HEK293 (cell line): ENCODE measurements around the gene STX10.

Source experiments
- CTCF ChIP-seq: fragments of 450-650 bp; formaldehyde crosslinking; IDR thresholded peaks from 2 replicates; pipeline ENCODE4 v1.5.1; 2016; ENCODE audit warnings: missing biosample characterization, missing genetic modification characterization
- HOXA7 ChIP-seq: sonication (generic); formaldehyde crosslinking; IDR thresholded peaks from 2 replicates; pipeline ENCODE4 v1.8.1; 2022; ENCODE audit warnings: missing genetic modification reagents, borderline replicate concordance
- KLF16 ChIP-seq: fragments of 450-650 bp; formaldehyde crosslinking; IDR thresholded peaks from 2 replicates; pipeline ENCODE4 v1.5.1; 2017; ENCODE audit warnings: missing biosample characterization, missing genetic modification characterization
- YY1 ChIP-seq: fragments of 450-650 bp; formaldehyde crosslinking; IDR thresholded peaks from 2 replicates; pipeline ENCODE4 v1.5.1; 2018; ENCODE audit warnings: missing biosample characterization, missing genetic modification characterization
- ZNF138 ChIP-seq: fragments of 450-650 bp; formaldehyde crosslinking; IDR thresholded peaks from 2 replicates; pipeline ENCODE4 v1.5.1; 2016; ENCODE audit warnings: missing biosample characterization, missing genetic modification characterization, borderline replicate concordance
- ZNF560 ChIP-seq: fragments of 450-650 bp; formaldehyde crosslinking; IDR thresholded peaks from 2 replicates; pipeline ENCODE4 v1.5.1; 2017; ENCODE audit warnings: missing biosample characterization, missing genetic modification characterization, borderline replicate concordance
- TF ChIP-seq, protein P1 (sequence below): fragments of 450-650 bp; formaldehyde crosslinking; IDR thresholded peaks from 2 replicates; pipeline ENCODE4 v1.5.1; 2016; ENCODE audit warnings: missing biosample characterization, missing genetic modification characterization

GRCh38 chr19:13116282-13117175 lies 33.6 kb downstream of the STX10 start, which contains the start of gene TRMT1:
- no peak for TF ChIP-seq ZNF560 (tag by site-specific recombination)
- no peak for TF ChIP-seq ZNF138
- TF ChIP-seq CTCF = no peak
- TF ChIP-seq, protein P1, sequence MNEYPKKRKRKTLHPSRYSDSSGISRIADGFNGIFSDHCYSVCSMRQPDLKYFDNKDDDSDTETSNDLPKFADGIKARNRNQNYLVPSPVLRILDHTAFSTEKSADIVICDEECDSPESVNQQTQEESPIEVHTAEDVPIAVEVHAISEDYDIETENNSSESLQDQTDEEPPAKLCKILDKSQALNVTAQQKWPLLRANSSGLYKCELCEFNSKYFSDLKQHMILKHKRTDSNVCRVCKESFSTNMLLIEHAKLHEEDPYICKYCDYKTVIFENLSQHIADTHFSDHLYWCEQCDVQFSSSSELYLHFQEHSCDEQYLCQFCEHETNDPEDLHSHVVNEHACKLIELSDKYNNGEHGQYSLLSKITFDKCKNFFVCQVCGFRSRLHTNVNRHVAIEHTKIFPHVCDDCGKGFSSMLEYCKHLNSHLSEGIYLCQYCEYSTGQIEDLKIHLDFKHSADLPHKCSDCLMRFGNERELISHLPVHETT (tag by site-specific recombination) = peak; percentile 98
- TF ChIP-seq YY1 (tag by site-specific recombination) = peak; percentile 97
- peak; percentile 84 for TF ChIP-seq KLF16 (tag by site-specific recombination)
- TF ChIP-seq HOXA7 (CRISPR knock-in tag) = no peak
